Heart right ventricle (tissue), 16 donors: ENCODE results near the gene SLC8A1. TPM values are rescaled to one million over a fixed set of nuclear protein-coding genes. Genes with fewer than 3 reads are reported as not detected.

ENCODE experiments used
- ATAC-seq, 8 donors: fragments of 200-7000 bp; cut with Tn5 transposase; one replicate each; pipeline ENCODE4 v1.9.1; 2020; ENCODE audit warnings: mild to moderate bottlenecking in 8 of 8, moderate library complexity in 8 of 8, moderate number of reproducible peaks in 1 of 8
- DNase-seq, 2 donors: peaks; one replicate each; pipeline ENCODE4 v3.0.0-alpha.2; 2020
- H3K27ac ChIP-seq, 10 donors: fragments of 200-600 bp; sonication (generic) in 2 of 10; one replicate each; pipeline versions ENCODE4 v1.5.0 to v1.8.0; 2020 to 2022; ENCODE audit warnings: mild to moderate bottlenecking in 3 of 10
- H3K27me3 ChIP-seq, 7 donors: fragments of 200-600 bp; one replicate each; pipeline ENCODE4 v1.8.0; 2021 to 2022; ENCODE audit warnings: mild to moderate bottlenecking in 2 of 7
- H3K36me3 ChIP-seq, 9 donors: fragments of 200-600 bp; sonication (generic) in 1 of 9; one replicate each; pipeline versions ENCODE4 v1.5.0 to v1.8.0; 2020 to 2022; ENCODE audit warnings: mild to moderate bottlenecking in 2 of 9
- H3K4me1 ChIP-seq, 9 donors: fragments of 200-600 bp; sonication (generic) in 1 of 9; one replicate each; pipeline versions ENCODE4 v1.5.0 to v1.8.0; 2020 to 2022; ENCODE audit warnings: mild to moderate bottlenecking in 4 of 9
- H3K4me3 ChIP-seq, 10 donors: fragments of 200-600 bp; sonication (generic) in 2 of 10; one replicate each; pipeline versions ENCODE4 v1.5.0 to v1.8.0; 2020 to 2022; ENCODE audit warnings: mild to moderate bottlenecking in 7 of 10, moderate library complexity in 2 of 10
- H3K9me3 ChIP-seq, 11 donors: fragments of 200-600 bp in 10 of 11; sonication (generic) in 2 of 11; one replicate each; pipeline versions ENCODE4 v1.5.0 to v1.8.0; 2013 to 2022; ENCODE audit warnings: mild to moderate bottlenecking in 2 of 11, control low read depth in 1 of 11, moderate library complexity in 1 of 11
- CTCF ChIP-seq, 9 donors: fragments of 200-600 bp; sonication (generic) in 2 of 9; IDR thresholded peaks; one replicate each; pipeline versions ENCODE4 v1.5.0 to v1.8.0; 2021 to 2022; ENCODE audit warnings: antibody characterized with exemption in 9 of 9, mild to moderate bottlenecking in 5 of 9, moderate library complexity in 1 of 9
- WGBS, 2 donors: extraction: QIAGEN DNeasy Blood & Tissue Kit; methylation state at CpG; one replicate each; pipeline ENCODE4 v1.1.7; 2013; ENCODE audit warnings: inconsistent platforms in 1 of 2; 5-methylcytosine and 5-hydroxymethylcytosine counted together
- intact Hi-C, 10 donors: fragments of 100-400 bp; cut with DNase I; formaldehyde crosslinking; loops; one replicate each; pipeline versions ENCODE4 v1.11.1 to v1.14.2; 2022
- polyA plus RNA-seq, 2 donors: library from polyadenylated mRNA; stranded (reverse); fragments of 200-250 nt; gene quantifications; one replicate each; pipeline ENCODE4 v1.2.3, GENCODE V29; 2013
- total RNA-seq, 10 donors: library from RNA; stranded (reverse); fragmentation: NEBNext Ultra II Directional in 3 of 10; extraction: Animal tissue kit (Norgen Biotek cat#: 25700) in 3 of 10; gene quantifications; one replicate each; pipeline versions ENCODE4 v1.2.1 to v1.2.4, GENCODE V29; 2021 to 2023
- donor health status: Arrhythmogenic right ventricular cardiomyopathy.
- donor health status: ischemic (EF 13 %, LVEDD 7.1; RV severe dilation, severe dysfunction).
- donor health status: healthy with polysubstance abuse.
- donor health status: DM: no; HTN: yes; CAD: no.
- donor health status: DM: no; HTN: no; CAD: no.
- donor health status: ischemic (EF 25% LVEDD 6.9; RV normal size, moderate dysfunction).
- donor health status: ischemic (EF 25% LVEDD 5.7; RV mildly dilated, moderate dysfunction).
- donor health status: healthy.
- donor health status: DM: yes; HTN: yes; CAD: no.
- donor health status: Ischemic cardiomyopathy.
- donor health status: ischemic (EF 35%, LVEDD 5.7; RV mildly dilated, moderate dysfunction).
- donor health status: nonischemic (EF 11% LVEDD 7.7; RV severe dilation, severe dysfunction).
- donor health status: DM: yes; HTN: yes; CAD: no.
- donor health status: PGD.
- donor health status: ischemic (EF 29% LVEDD 5.4; RV normal size, mild dysfunction).
- donor health status: nonischemic (EF 23%, LVEDD 6.1; RV moderate dilation, normal function).

Gene SLC8A1
- total and polyA plus RNA-seq, 12 donors = 11.1 to 1,497 (median 1,067) TPM

GRCh38 chr2:40370007-40370395, 81.9 kb downstream of the SLC8A1 start:
- no peak for ATAC-seq
- intact Hi-C loops = no loop called here
- no peak for DNase-seq
- H3K36me3 ChIP-seq = no peaks in the 10 kb centered on the region
- peak overlapping the region in 1 of 10 donors; percentile 11 for H3K27ac ChIP-seq
- 87 to 96% methylated on average over 2 of the region's 2 CpGs for WGBS, 2 donors
- no peak for TF ChIP-seq CTCF (IDR thresholded peaks at IDR 0.05)
- H3K4me1 ChIP-seq = peaks cover 16 to 83% (median 58%) of the 10 kb centered on the region in 9 donors
- H3K27me3 ChIP-seq = no peaks in the 10 kb centered on the region
- no peaks in the 10 kb centered on the region for H3K9me3 ChIP-seq
- H3K4me3 ChIP-seq = no peak overlapping the region

- WGBS, 2 donors = 91 to 92% methylated on average over 3 of the region's 3 CpGs
- DNase-seq (no peak), ATAC-seq (no peak)
- intact Hi-C loops = no loop called here
- Histone ChIP-seq H3K27me3 (no peaks in the 10 kb centered on the region), H3K4me1 (peaks cover 16 to 82% (median 64%) of the 10 kb centered on the region in 9 donors), H3K4me3 (no peak overlapping the region), H3K9me3 (no peaks in the 10 kb centered on the region), H3K27ac (peak overlapping the region in 1 of 10 donors; percentile 11), H3K36me3 (no peaks in the 10 kb centered on the region)
- TF ChIP-seq CTCF (IDR thresholded peaks at IDR 0.05) = no peak
Measured at GRCh38 chr2:40369267-40370006, 82.5 kb downstream of the SLC8A1 start.

- WGBS, 2 donors = 72 to 88% methylated on average over 2 of the region's 2 CpGs
- H3K4me1 ChIP-seq = peaks cover 13 to 81% (median 65%) of the 10 kb centered on the region in 9 donors
- ATAC-seq (no peak), DNase-seq (no peak)
- no peak overlapping the region for H3K4me3 ChIP-seq
- intact Hi-C loops = no loop called here
- H3K27ac ChIP-seq = no peak overlapping the region
- no peaks in the 10 kb centered on the region for H3K9me3 ChIP-seq
- no peak for TF ChIP-seq CTCF (IDR thresholded peaks at IDR 0.05)
- H3K36me3 ChIP-seq = no peaks in the 10 kb centered on the region
- H3K27me3 ChIP-seq = no peaks in the 10 kb centered on the region
Measured at GRCh38 chr2:40367652-40368051, 84.2 kb downstream of the SLC8A1 start.

- ATAC-seq (no peak), DNase-seq (no peak)
- intact Hi-C loops = no loop called here
- Histone ChIP-seq H3K9me3 (no peaks in the 10 kb centered on the region), H3K27ac (no peak overlapping the region), H3K36me3 (no peaks in the 10 kb centered on the region), H3K27me3 (no peaks in the 10 kb centered on the region), H3K4me1 (peaks cover 8 to 75% (median 59%) of the 10 kb centered on the region in 9 donors), H3K4me3 (no peak overlapping the region)
- no peak for TF ChIP-seq CTCF (IDR thresholded peaks at IDR 0.05)
- 96 to 97% methylated on average over 2 of the region's 2 CpGs for WGBS, 2 donors
Measured at GRCh38 chr2:40367032-40367431, 84.9 kb downstream of the SLC8A1 start.
